Astrocyte of the spinal cord (primary cell): ENCODE measurements around the gene PDGFRB.

ENCODE experiments used
- DNase-seq: peaks from one replicate; pipeline ENCODE4 v3.0.0; 2011; ENCODE audit warnings: low read depth, low spot score
- H3K4me3 ChIP-seq: 2 replicates; pipeline ENCODE4 v1.5.1; 2011; ENCODE audit warnings: low read depth, mild to moderate bottlenecking, low read length, moderate library complexity
- CTCF ChIP-seq: IDR thresholded peaks from 2 replicates; pipeline ENCODE4 v1.5.1; 2012; ENCODE audit warnings: low read depth, mild to moderate bottlenecking, low read length, inconsistent platforms
- in situ Hi-C: cut with HindIII; loops from 2 replicates; pipeline ENCODE4 v1.10.0; 2017; ENCODE audit warnings: low sequenced_read_pairs

The PDGFRB gene

GRCh38 chr5:150155258-150156026, at the start of gene PDGFRB:
PDGFRB (minus strand) TSS chr5:150155845; CDS start chr5:150137047, 18,798 bp downstream.
- H3K4me3 ChIP-seq: peak within 1 kb of the TSS; percentile 68
- in situ Hi-C loops: no loop called here
- DNase-seq: peak; percentile 90
- TF ChIP-seq CTCF: peak; percentile 9

- in situ Hi-C loops: no loop called here
Observed at GRCh38 chr5:150204590-150204960, 48.9 kb upstream of the PDGFRB start.

GRCh38 chr5:150203832-150204589, 48.4 kb upstream of the PDGFRB start:
- H3K4me3 ChIP-seq: no peak overlapping the region
- in situ Hi-C loops: no loop called here
- no peak for TF ChIP-seq CTCF
- DNase-seq: no peak

More at GRCh38 chr5:150204590-150204960, 48.9 kb upstream of the PDGFRB start:
- no peak overlapping the region for H3K4me3 ChIP-seq
- DNase-seq: no peak
- no peak for TF ChIP-seq CTCF

DNA sequence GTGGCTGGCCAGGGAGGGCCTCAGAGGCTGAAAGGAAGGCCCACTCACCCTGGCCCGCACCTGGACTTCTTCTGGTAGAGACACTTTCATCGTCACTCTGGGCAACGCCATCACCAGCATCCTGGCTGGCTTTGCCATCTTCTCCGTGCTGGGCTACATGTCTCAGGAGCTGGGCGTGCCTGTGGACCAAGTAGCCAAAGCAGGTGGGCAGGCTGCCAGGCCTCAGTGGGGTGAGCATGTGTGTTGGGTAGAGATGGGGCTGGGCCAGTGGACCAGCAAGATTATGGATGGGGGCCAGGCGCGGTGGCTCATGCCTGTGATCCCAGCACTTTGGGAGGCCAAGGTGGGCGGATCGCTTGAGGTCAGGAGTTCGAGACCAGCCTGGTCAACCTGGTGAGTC, 46.9 kb upstream of the PDGFRB start:
- no peak overlapping the region for H3K4me3 ChIP-seq
- in situ Hi-C loops: no loop called here
- no peak for DNase-seq
- no peak for TF ChIP-seq CTCF

- in situ Hi-C loops: no loop called here
Observed at GRCh38 chr5:150197476-150197875, 41.8 kb upstream of the PDGFRB start.

GRCh38 chr5:150196986-150197385, 41.3 kb upstream of the PDGFRB start:
- no peak overlapping the region for H3K4me3 ChIP-seq
- TF ChIP-seq CTCF: no peak
- in situ Hi-C loops: no loop called here
- DNase-seq: no peak

More at GRCh38 chr5:150197476-150197875, 41.8 kb upstream of the PDGFRB start:
- no peak for TF ChIP-seq CTCF
- no peak for DNase-seq
- H3K4me3 ChIP-seq: no peak overlapping the region
